Esophagus squamous epithelium (tissue), 5 donors: ENCODE data around the gene SLC25A47. TPM values are rescaled to one million over a fixed set of nuclear protein-coding genes. Genes with fewer than 3 reads are reported as not detected.

Source experiments
- DNase-seq: peaks from one replicate; lab custom pipeline; 2025; lab: John Stamatoyannopoulos, UW
- H3K27ac ChIP-seq, 4 donors: fragments of 200-600 bp; sonication (generic); one replicate each; pipeline ENCODE4 v1.5.1; 2016 to 2019; ENCODE audit warnings: mild to moderate bottlenecking in 1 of 4
- H3K27me3 ChIP-seq, 4 donors: fragments of 200-600 bp; sonication (generic); 1 replicate in 3 of 4; 2 replicates in 1 of 4; pipeline versions ENCODE4 v1.5.1 to v1.6.0; 2017 to 2021; ENCODE audit warnings: antibody characterized with exemption in 1 of 4
- H3K36me3 ChIP-seq, 3 donors: fragments of 200-600 bp; sonication (generic); one replicate each; pipeline ENCODE4 v1.5.1; 2016 to 2019
- H3K4me1 ChIP-seq, 3 donors: fragments of 200-600 bp; sonication (generic); one replicate each; pipeline ENCODE4 v1.5.1; 2017 to 2019
- H3K4me3 ChIP-seq, 4 donors: fragments of 200-600 bp; sonication (generic); 1 replicate in 3 of 4; 2 replicates in 1 of 4; pipeline ENCODE4 v1.5.1; 2016 to 2019; ENCODE audit warnings: mild to moderate bottlenecking in 2 of 4, moderate library complexity in 1 of 4
- H3K9me3 ChIP-seq, 3 donors: fragments of 200-600 bp; sonication (generic); one replicate each; pipeline ENCODE4 v1.5.1; 2016 to 2019
- POLR2A ChIP-seq, 4 donors: fragments of 450-650 bp; IDR thresholded peaks; one replicate each; pipeline ENCODE4 v1.6.1; 2017; ENCODE audit warnings: antibody characterized with exemption in 4 of 4, mild to moderate bottlenecking in 4 of 4, moderate library complexity in 3 of 4
- WGBS, 2 donors: methylation state at CpG; one replicate each; pipeline ENCODE4 v1.1.5; 2018; 5-methylcytosine and 5-hydroxymethylcytosine counted together
- intact Hi-C: fragments of 100-400 bp; cut with DNase I; formaldehyde crosslinking; loops from one replicate; pipeline ENCODE4 v1.15.0; 2022
- total RNA-seq, 4 donors: library from RNA; depleted of rRNA; stranded (reverse); fragments of >200 nt; gene quantifications; one replicate each; pipeline ENCODE4 v1.1.0, GENCODE V29; 2016
- TF ChIP-seq, protein P1 (sequence below), 6 experiments: fragments of 450-650 bp in 4 of 6; fragments of 200-600 bp in 2 of 6; sonication (generic) in 2 of 6; IDR thresholded peaks; one replicate each; pipeline ENCODE4 v1.5.1; 2016 to 2019; ENCODE audit warnings: antibody characterized with exemption in 6 of 6, mild to moderate bottlenecking in 4 of 6, moderate library complexity in 4 of 6
- donor health status: DM: yes; HTN: yes; CAD: no.

SLC25A47 gene
- total RNA-seq, 4 donors from 2014 or later: not detected

DNA sequence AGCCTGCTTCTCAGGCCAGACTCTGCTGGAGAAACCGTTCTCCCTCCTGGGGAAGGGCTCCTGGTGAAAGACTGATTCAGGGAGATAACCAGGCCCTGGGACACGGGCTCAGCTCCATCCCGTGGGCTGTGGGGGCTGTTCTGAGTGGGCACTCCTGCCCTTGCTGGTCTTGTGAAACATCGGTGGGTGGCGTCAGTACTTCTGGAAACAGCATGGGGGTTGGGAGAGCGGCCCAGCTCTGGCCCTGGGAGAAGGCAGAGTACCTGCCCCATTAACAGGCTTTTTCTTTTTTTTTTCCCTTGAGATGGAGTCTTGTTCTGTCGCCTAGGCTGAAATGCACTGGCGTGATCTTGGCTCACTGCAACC lies 786 bp downstream of the SLC25A47 start:
- Histone ChIP-seq H3K27me3 (no peaks in the 10 kb centered on the region), H3K9me3 (no peaks in the 10 kb centered on the region), H3K4me3 (no peak overlapping the region), H3K4me1 (peaks cover 0 to 50% (median 10%) of the 10 kb centered on the region in 3 donors), H3K36me3 (no peaks in the 10 kb centered on the region), H3K27ac (no peak overlapping the region)
- 70 to 81% methylated on average over 4 to 8 of the region's 8 CpGs for WGBS, 2 donors
- TF ChIP-seq, protein P1, sequence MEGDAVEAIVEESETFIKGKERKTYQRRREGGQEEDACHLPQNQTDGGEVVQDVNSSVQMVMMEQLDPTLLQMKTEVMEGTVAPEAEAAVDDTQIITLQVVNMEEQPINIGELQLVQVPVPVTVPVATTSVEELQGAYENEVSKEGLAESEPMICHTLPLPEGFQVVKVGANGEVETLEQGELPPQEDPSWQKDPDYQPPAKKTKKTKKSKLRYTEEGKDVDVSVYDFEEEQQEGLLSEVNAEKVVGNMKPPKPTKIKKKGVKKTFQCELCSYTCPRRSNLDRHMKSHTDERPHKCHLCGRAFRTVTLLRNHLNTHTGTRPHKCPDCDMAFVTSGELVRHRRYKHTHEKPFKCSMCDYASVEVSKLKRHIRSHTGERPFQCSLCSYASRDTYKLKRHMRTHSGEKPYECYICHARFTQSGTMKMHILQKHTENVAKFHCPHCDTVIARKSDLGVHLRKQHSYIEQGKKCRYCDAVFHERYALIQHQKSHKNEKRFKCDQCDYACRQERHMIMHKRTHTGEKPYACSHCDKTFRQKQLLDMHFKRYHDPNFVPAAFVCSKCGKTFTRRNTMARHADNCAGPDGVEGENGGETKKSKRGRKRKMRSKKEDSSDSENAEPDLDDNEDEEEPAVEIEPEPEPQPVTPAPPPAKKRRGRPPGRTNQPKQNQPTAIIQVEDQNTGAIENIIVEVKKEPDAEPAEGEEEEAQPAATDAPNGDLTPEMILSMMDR (IDR thresholded peaks at IDR 0.05): no peak
- no peak for TF ChIP-seq POLR2A (IDR thresholded peaks at IDR 0.05)
- intact Hi-C loops: no loop called here
- no peak for DNase-seq

DNA sequence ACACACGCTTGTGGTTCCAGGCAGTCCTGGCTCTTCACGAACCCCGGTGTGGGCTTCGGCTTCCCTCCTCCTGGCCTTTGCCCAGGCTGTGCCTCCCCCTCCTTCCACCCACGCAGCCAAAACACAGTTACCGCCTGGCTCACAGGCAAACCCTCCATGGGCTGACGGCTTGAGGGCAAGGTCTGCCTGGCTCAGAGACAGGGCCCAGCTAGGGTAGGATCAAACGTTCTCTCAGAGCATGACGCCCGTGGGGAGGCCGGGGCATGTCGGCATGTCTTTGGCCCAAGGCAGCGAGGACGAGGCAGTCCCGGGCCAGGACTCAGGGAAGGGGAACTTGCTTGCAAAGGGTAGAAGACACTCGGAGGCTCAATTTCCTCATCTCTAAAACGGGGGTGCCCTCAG lies 2.1 kb downstream of the SLC25A47 start:
- 43 to 50% methylated on average over 9 to 13 of the region's 17 CpGs for WGBS, 2 donors
- TF ChIP-seq, protein P1 (IDR thresholded peaks at IDR 0.05): no peak
- no peak for TF ChIP-seq POLR2A (IDR thresholded peaks at IDR 0.05)
- peaks cover 0 to 37% (median 10%) of the 10 kb centered on the region in 3 donors for H3K4me1 ChIP-seq
- no peaks in the 10 kb centered on the region for H3K36me3 ChIP-seq
- DNase-seq: no peak
- no peaks in the 10 kb centered on the region for H3K9me3 ChIP-seq
- no peak overlapping the region for H3K27ac ChIP-seq
- H3K4me3 ChIP-seq: no peak overlapping the region
- no peaks in the 10 kb centered on the region for H3K27me3 ChIP-seq
- intact Hi-C loops: no loop called here

DNA sequence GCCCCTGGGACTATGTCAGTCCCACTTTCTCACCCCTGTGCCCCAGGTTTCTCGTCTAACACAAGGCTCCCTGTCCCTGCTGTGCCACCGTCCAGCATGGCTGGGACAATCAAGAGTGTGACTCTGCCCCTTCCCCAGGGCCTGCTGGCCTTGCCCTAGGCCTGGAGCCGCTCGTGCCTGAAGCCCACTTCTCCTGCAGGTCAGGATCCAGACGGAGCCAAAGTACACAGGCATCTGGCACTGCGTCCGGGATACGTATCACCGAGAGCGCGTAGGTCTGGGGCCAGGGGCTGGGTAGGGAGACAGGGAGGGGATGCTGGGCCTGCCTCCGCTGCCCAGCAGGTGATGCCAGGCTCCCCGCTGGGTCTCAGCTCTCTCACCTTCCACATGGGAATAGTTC lies 2.8 kb downstream of the SLC25A47 start:
- no peak for DNase-seq
- no peaks in the 10 kb centered on the region for H3K9me3 ChIP-seq
- H3K4me3 ChIP-seq: no peak overlapping the region
- TF ChIP-seq, protein P1 (IDR thresholded peaks at IDR 0.05): no peak
- no peak for TF ChIP-seq POLR2A (IDR thresholded peaks at IDR 0.05)
- H3K4me1 ChIP-seq: peaks cover 0 to 30% (median 7%) of the 10 kb centered on the region in 3 donors
- WGBS, 2 donors: 46 to 82% methylated on average over 2 of the region's 13 CpGs
- intact Hi-C loops: no loop called here
- H3K27me3 ChIP-seq: no peaks in the 10 kb centered on the region
- no peaks in the 10 kb centered on the region for H3K36me3 ChIP-seq
- H3K27ac ChIP-seq: no peak overlapping the region

DNA sequence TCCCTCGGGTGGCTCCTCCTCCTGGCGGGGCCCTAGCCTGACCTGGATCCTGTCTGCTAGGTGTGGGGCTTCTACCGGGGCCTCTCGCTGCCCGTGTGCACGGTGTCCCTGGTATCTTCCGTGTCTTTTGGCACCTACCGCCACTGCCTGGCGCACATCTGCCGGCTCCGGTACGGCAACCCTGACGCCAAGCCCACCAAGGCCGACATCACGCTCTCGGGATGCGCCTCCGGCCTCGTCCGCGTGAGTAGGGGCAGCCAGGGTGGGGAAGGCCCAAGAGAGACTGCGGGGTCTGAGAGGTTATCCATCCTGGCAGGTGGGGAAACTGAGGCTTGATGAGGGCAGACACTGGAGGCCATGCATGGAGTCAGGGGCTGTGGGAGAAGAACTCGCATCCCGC lies 4.0 kb downstream of the SLC25A47 start:
- no peaks in the 10 kb centered on the region for H3K27me3 ChIP-seq
- no peak for DNase-seq
- H3K4me3 ChIP-seq: no peak overlapping the region
- WGBS, 2 donors: 80 to 95% methylated on average over 1 to 8 of the region's 24 CpGs
- no peak overlapping the region for H3K27ac ChIP-seq
- H3K36me3 ChIP-seq: no peaks in the 10 kb centered on the region
- peaks cover 0 to 18% (median 7%) of the 10 kb centered on the region in 3 donors for H3K4me1 ChIP-seq
- no peak for TF ChIP-seq POLR2A (IDR thresholded peaks at IDR 0.05)
- TF ChIP-seq, protein P1 (IDR thresholded peaks at IDR 0.05): no peak
- intact Hi-C loops: no loop called here
- no peaks in the 10 kb centered on the region for H3K9me3 ChIP-seq

DNA sequence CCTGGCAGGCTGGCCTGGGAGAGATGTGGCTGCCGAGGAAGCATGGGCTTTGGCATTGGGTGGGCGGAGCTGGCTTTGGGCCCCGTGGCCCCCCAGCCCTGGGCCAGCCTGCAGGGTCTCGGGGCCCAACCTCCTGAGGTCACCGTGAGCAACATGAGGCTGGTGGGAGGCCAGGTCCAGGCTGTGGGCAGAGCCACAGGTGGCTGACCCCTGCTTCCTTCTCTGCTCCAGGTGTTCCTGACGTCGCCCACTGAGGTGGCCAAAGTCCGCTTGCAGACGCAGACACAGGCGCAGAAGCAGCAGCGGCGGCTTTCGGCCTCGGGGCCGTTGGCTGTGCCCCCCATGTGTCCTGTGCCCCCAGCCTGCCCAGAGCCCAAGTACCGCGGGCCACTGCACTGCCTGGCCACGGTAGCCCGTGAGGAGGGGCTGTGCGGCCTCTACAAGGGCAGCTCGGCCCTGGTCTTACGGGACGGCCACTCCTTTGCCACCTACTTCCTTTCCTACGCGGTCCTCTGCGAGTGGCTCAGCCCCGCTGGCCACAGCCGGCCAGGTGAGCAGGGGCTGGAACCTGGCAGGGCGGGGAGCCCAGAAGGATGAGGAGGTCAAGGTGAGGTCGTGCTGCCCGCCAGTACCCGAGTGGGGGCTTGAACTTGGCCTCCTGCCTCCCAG lies 5.5 kb downstream of the SLC25A47 start:
- intact Hi-C loops: no loop called here
- peaks cover 0 to 8% (median 0%) of the 10 kb centered on the region in 3 donors for H3K36me3 ChIP-seq
- DNase-seq: no peak
- H3K4me1 ChIP-seq: peaks cover 0 to 18% (median 7%) of the 10 kb centered on the region in 3 donors
- no peak overlapping the region for H3K4me3 ChIP-seq
- no peaks in the 10 kb centered on the region for H3K27me3 ChIP-seq
- no peak overlapping the region for H3K27ac ChIP-seq
- 74% methylated on average over 5 of the region's 32 CpGs; no CpG with 5 or more reads in 1 of the 2 donors for WGBS, 2 donors
- TF ChIP-seq POLR2A (IDR thresholded peaks at IDR 0.05): no peak
- TF ChIP-seq, protein P1 (IDR thresholded peaks at IDR 0.05): no peak
- no peaks in the 10 kb centered on the region for H3K9me3 ChIP-seq
